GM19099 (cell line): ENCODE measurements around the gene CCL2.

Source experiments
- POLR2A ChIP-seq: IDR thresholded peaks from 3 replicates; pipeline ENCODE4 v1.6.1; 2011; ENCODE audit warnings: low read depth; ENCODE audit not compliant: insufficient read length; ENCODE audit errors: extremely low read depth

Gene CCL2

GRCh38 chr17:34235389-34236028 lies 19.6 kb upstream of the CCL2 start:
- TF ChIP-seq POLR2A: no peak

GRCh38 chr17:34236281-34236892 lies 18.7 kb upstream of the CCL2 start:
- TF ChIP-seq POLR2A: no peak

- TF ChIP-seq POLR2A: no peak
Measured at GRCh38 chr17:34237458-34237857, 17.6 kb upstream of the CCL2 start.

- TF ChIP-seq POLR2A: no peak
Measured at GRCh38 chr17:34241062-34241461, 14.0 kb upstream of the CCL2 start.

- no peak for TF ChIP-seq POLR2A
Measured at GRCh38 chr17:34242587-34243363, 12.3 kb upstream of the CCL2 start.

GRCh38 chr17:34243364-34244320 lies 11.4 kb upstream of the CCL2 start:
- TF ChIP-seq POLR2A: no peak

GRCh38 chr17:34245351-34245905 lies 9.7 kb upstream of the CCL2 start:
- no peak for TF ChIP-seq POLR2A

GRCh38 chr17:34246446-34246845 lies 8.6 kb upstream of the CCL2 start:
- no peak for TF ChIP-seq POLR2A

GRCh38 chr17:34246881-34247280 lies 8.2 kb upstream of the CCL2 start:
- TF ChIP-seq POLR2A: no peak

- no peak for TF ChIP-seq POLR2A
Measured at GRCh38 chr17:34248511-34249024, 6.5 kb upstream of the CCL2 start.

GRCh38 chr17:34249061-34249460 lies 6.0 kb upstream of the CCL2 start:
- TF ChIP-seq POLR2A: no peak

GRCh38 chr17:34249478-34249877 lies 5.6 kb upstream of the CCL2 start:
- TF ChIP-seq POLR2A: no peak

GRCh38 chr17:34251186-34251585 lies 3.9 kb upstream of the CCL2 start:
- TF ChIP-seq POLR2A: no peak

- no peak for TF ChIP-seq POLR2A
Measured at GRCh38 chr17:34252095-34252443, 3.0 kb upstream of the CCL2 start.
